ENCODE measurements around the gene CDKL1.

Gene CDKL1

GRCh38 chr14:50343434-50343833 lies 53.2 kb downstream of the CDKL1 start:
- no peak overlapping the region for H3K4me3 ChIP-seq (ENCODE audit: low read depth, low read length)

GRCh38 chr14:50342221-50343078 lies 54.2 kb downstream of the CDKL1 start:
- no peak for TF ChIP-seq CTCF (IDR thresholded peaks at IDR 0.05; ENCODE audit: low read depth, low read length, missing control alignments)
- H3K4me3 ChIP-seq (ENCODE audit: low read depth, low read length) = no peak overlapping the region
- DNase-seq (ENCODE audit: low read depth) = no peak

More at GRCh38 chr14:50343434-50343833, 53.2 kb downstream of the CDKL1 start:
- no peak for TF ChIP-seq CTCF (IDR thresholded peaks at IDR 0.05; ENCODE audit: low read depth, low read length, missing control alignments)
- no peak for DNase-seq (ENCODE audit: low read depth)

GRCh38 chr14:50340963-50341362 lies 55.7 kb downstream of the CDKL1 start:
- DNase-seq (ENCODE audit: low read depth) = no peak
- H3K4me3 ChIP-seq (ENCODE audit: low read depth, low read length) = no peak overlapping the region
- peak; percentile 25 for TF ChIP-seq CTCF (IDR thresholded peaks at IDR 0.05; ENCODE audit: low read depth, low read length, missing control alignments)

GRCh38 chr14:50340045-50340444 lies 56.6 kb downstream of the CDKL1 start:
- no peak for DNase-seq (ENCODE audit: low read depth)
- no peak for TF ChIP-seq CTCF (IDR thresholded peaks at IDR 0.05; ENCODE audit: low read depth, low read length, missing control alignments)
- no peak overlapping the region for H3K4me3 ChIP-seq (ENCODE audit: low read depth, low read length)

GRCh38 chr14:50339178-50339804 lies 57.4 kb downstream of the CDKL1 start:
- TF ChIP-seq CTCF (IDR thresholded peaks at IDR 0.05; ENCODE audit: low read depth, low read length, missing control alignments) = no peak
- no peak for DNase-seq (ENCODE audit: low read depth)
- no peak overlapping the region for H3K4me3 ChIP-seq (ENCODE audit: low read depth, low read length)

GRCh38 chr14:50338587-50338986 lies 58.1 kb downstream of the CDKL1 start:
- TF ChIP-seq CTCF (IDR thresholded peaks at IDR 0.05; ENCODE audit: low read depth, low read length, missing control alignments) = no peak
- H3K4me3 ChIP-seq (ENCODE audit: low read depth, low read length) = no peak overlapping the region

More at GRCh38 chr14:50338587-50338986, 58.1 kb downstream of the CDKL1 start:
- DNase-seq (ENCODE audit: low read depth) = no peak

All from GM12864 (cell line).